ENCODE results near the gene HSDL1. TPM values are rescaled to one million over a fixed set of nuclear protein-coding genes. Genes with fewer than 3 reads are reported as not detected.

Gene HSDL1
- total RNA-seq, 1 experiment from 2014 or later = 19.3 TPM

DNA sequence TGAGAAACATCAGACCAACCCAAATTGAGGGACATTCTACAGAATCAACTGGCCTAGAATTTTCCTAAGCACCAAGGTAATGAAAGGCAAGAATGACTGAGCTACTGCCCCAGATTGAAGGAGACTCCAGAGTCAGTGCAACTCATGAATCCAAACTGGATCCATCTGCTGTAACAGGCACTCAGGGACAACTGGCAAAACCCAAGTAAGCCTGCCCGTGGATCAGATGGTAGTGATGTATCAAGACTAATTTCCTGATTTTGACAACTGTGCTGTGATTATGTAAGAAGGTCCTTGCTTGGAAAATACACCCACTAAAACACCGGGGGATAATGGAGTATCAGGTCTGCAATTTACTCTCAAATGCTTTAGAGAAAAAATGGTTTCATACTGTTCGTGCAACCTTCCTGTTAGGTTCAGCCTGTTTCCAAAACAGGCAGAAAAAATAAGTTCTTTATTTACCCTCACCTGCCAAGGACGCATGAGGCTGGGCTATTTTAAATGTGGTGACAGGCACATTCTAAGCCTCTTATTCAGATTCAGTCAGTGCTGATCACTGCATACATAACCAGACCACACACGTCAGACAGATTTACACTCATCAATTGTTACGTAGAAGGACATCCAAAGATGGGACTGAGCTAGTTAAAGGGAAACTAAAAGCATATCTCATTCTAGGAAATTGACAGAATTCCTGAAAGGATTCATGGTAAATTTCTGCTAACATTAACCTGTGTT lies 35.2 kb downstream of the HSDL1 start:
- DNase-seq (ENCODE audit: low read depth) = no peak

DNA sequence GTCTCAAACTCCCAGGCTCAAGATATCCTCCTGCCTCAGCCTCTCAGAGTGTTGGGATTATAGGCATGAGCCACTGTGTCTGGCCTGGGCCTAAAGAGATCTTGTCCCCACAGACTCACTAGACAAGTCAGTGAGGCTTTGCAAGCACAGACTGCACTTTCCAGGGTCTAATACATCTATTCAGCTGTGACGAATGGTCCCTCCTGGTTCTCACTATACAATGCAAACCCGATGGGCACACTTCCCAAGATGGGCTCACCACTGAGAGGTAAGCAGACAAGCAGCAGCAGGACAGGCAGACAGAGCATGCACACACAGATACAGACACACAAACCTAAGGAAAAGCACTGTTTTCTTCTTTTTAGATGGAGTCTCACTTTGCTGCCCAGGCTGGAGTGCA lies 37.1 kb downstream of the HSDL1 start:
- DNase-seq (ENCODE audit: low read depth) = no peak

DNA sequence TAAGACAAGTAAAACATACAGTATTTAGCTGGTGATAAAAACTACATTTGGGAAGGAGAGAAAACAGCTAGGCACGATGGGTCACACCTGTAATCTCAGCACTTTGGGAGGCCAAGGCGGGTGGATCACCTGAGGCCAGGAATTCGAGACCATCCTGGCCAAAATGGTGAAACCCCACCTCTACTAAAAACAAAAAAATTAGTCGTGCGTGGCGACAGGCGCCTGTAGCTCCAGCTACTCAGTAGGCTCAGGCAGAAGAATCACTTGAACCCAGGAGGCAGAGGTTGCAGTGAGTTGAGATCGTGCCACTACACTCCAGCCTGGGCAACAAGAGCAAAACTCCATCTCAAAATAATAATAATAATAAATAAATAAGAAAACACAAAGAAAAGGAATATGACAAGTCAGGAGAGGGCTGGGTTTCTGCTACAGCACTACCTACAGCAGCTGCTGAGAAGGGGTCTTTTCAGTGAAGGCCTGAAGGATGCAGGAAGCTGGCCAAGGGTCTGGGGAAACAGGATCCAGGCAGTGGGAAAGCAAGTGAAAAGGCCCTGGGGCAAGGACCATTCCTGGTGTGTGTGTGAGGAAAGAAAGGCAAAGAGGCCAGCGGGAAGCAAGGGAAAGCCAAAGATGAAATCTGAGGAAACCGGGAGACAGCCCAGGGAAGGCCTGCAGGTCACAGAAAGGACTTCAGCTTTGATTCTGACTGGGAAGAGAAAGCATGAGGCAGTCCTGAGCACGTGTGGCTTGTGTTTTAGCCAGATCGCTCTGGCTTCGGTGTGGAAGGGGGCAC lies 38.8 kb downstream of the HSDL1 start:
- DNase-seq (ENCODE audit: low read depth) = no peak

DNA sequence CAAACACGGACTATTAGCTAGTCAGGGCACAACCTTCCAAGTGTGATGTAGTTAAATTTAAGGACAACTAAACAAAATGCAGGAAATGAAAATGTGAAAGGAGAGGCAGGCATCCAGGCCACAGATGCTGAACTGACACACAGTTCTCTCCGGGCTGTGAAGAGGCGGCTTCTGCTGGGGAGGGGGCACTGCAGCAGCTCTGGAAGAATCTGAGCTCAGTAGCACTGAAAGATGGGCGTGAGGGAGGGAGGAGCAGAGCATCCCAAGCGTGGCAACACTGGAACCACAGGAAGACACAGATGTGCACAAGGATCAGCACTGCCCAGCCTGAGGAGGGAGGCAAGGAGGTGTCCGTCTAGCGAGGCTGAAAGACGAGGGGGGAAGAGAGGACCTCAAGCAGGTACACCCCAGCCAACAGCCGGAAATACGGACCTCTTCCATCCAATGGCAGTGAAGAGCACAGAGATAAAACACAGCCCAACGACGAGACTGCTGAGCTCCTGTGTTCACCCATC lies 39.6 kb downstream of the HSDL1 start:
- no peak for DNase-seq (ENCODE audit: low read depth)

DNA sequence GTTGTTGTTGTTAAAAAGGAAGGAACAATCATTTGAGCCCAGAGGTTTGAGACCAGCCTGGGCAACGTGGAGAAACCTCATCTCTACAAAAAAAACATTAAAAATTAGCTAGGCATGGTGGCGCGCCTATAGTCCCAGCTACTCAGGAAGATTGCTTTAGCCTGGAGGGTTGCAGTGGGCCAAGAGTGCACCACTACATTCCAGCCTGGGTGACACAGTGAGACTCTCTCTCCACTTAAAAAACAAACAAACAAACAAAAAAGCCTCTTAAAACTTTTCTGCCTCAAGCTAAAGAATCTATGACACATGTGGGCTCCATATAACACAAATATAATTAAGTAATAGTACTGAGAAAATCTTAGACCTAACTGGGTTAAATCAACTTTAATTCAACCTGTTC lies 40.7 kb downstream of the HSDL1 start:
- no peak for DNase-seq (ENCODE audit: low read depth)

DNA sequence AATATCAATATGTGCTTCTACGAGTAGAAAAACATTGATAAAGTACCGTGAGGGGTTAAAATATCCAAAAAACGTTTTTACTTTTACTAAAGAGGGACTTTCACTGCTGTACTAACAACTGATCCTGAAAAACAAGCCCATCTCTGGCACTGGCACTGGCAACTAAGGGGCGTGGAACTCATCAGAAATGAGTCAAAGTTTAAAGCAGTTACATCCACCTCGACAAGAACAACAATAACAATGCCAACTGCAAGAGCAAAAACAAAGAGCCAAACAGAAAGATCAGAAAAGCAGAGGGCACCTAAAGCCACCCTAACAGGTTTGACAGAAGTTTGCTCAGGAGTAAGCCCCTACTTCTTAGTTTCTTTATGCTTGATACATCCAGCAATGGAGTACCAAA lies 41.3 kb downstream of the HSDL1 start:
- no peak for DNase-seq (ENCODE audit: low read depth)

DNA sequence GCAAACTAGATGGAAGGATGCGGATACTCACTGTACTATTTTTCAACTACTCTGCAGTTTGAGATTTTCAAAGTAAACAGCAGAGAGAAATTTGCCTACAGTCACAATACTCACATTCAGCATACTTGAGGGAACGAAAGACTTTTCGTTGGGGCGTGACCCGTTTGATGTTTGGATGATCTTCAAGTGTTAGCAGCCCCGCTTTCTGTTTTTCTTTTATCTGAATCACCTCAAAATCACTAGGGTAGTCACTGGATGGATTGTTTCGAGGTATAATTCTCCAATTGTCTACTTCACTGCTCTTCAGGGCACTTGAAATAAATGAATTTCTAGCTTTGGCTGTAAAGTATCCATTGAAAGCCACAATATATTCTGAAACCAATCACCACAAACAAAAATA lies 46.0 kb downstream of the HSDL1 start:
- no peak for DNase-seq (ENCODE audit: low read depth)

DNA sequence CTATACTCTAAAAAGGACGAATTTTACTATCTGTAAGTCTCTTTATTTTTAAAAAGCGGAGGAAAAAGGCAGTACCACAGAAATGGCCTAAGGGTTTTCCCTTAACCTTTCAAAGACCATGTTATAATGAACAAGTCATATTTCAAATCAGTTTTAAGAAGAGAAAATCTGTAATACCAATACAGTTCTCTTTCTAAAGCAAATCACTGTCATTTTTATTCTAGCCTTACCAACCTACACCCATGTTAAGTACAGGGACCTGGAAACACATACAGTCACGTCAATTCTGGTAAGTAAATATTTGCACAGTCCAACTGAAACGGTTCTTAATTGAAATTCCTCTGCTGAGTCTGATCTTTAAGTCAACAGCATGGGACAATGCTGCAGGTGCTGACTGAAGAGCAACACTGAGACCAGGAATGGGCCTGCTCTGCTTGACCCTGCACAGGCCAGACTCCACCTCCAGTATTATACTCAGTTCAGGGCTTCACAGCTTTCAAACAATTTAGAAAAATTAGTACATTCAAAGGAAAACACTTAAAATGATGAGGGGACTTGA lies 48.5 kb downstream of the HSDL1 start:
- no peak for DNase-seq (ENCODE audit: low read depth)

DNA sequence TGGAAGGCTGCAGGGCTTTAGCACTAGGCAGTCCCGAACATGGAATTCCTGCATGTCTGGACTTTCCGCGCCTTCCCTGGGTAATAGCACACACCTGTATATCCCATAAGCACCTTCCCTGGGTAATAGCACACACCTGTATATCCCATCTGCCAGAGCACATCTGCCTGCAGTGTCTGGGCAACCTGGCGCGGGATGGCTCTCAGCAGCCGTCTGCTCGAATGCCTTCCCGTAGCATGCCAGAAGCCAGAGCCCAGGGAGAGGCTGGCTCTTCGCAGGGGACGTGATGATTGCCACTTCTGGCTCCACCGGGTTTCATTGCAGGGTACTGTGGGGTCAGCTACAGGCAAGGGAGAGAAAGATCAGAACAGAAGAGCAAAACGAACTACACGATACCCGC lies 49.5 kb downstream of the HSDL1 start:
- DNase-seq (ENCODE audit: low read depth) = no peak

DNA sequence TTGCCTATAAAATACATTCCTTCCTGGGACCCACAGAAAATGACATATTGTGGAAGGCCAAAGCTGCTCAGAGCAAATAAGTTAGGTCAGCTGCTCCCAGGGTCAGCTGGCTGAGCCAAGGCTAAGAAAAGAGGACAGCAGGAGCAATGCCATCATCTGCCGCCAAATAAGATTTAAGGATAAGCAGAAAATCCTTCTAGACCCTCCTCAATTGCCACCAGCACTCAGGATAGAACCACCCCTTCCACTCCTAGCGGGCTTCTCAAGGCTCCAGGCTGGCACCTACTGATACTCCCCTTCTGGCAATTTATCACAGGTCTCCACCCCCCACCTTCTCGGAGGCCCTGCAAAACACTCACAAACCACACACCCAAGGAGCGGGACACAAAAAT lies 51.1 kb downstream of the HSDL1 start:
- no peak for DNase-seq (ENCODE audit: low read depth)

DNA sequence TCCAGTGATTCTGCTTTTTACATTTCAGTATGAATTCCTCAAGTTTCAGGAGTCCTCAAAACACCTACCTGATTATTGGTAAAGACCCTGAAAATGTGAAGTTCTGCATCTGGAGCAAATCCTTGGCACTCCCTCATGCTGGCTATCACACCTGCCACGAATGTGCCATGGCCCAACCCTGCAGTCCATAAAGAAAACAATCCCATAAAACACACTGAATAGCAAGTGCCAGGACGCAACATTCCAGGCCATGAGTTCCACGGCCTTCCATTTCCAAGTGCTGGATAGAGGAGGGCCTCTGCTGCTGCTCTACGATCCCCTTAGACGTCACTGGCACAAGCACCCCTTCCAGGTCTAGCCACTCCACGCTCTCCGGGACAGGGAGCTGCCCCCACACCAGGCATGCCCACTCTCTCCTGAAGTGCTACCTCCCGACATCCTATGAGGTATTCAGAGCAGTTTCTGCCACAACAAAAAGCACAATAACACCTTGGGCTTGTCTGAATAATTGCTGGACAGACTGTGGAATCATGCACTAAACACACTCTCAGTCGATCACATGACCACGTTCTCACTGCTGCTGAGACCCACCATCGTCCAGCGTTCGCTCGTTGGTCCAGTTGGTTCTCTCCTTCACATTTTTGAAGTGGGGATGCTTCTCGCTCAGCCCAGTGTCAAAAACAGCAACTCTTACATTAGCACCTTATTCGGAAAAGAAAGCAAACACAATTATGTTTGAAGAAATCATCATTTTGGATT lies 51.7 kb downstream of the HSDL1 start:
- no peak for DNase-seq (ENCODE audit: low read depth)

DNA sequence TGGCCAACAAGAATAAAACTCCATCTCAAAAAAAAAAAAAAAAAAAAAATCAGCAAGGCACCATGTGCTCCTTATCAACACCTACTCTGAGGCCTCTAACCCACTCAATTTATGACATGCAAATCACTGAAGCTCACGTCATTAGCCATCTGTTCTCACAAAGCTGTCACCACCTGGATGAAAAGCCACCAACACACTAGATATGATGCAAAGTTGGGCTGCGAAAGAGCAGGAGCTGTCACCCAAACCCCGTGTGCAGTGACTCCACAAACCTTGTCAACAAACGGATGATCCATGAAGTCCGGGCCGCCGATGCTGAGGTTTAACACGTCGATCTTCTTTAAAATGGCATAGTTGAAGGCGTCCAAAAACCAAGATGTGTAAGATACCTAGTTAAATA lies 53.5 kb downstream of the HSDL1 start:
- no peak for DNase-seq (ENCODE audit: low read depth)

DNA sequence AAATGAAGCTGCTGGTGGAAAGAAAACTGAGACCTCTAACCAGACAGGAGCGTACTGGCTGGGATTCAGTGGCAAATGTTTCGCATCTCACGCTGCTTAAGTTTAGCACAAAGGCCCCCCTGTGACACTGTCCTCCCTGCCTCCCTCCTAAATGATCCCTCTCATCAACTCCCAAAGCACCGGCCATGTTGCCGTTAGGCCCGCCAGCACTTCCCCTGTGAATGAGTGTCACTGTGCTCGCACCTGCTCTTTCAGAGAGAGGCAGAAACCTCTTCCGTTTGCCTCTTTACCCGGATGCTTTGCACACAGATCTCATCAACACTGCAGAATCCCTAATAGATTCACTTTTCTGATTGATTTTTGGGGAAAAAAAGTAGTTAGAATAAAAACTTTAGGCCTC lies 54.8 kb downstream of the HSDL1 start:
- DNase-seq (ENCODE audit: low read depth) = no peak

DNA sequence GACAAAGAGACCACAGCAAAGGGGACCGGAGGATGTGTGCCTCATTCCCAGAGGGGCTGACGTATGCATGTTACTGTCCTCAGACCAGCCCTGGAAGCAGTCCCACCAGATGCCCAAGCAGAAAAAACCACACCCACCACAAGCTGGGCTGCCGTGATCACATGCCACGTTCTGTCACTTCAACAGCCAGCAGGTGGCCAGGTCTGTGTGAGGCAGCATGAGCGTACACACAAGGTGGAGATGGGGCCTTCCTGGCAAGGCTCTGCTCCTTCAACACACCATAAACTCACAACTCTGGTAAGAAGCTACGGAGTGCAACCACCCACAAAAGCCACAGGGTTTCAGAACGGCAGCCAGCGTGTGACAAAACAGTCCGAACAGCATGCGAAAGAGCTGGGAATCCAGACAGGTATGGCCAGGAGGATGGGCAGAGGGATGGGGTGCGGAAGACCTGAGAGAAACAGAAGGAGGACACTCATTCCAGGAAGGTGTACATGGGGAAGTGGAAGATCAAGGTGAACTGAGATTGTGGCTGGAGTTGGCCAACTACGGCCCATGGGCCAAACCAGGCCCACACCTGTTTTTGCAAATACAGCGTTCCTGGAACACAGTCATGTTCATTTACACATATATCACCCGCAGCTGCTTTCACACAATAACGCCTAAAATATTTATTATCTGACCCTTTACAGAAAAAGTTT lies 56.1 kb downstream of the HSDL1 start:
- no peak for DNase-seq (ENCODE audit: low read depth)

DNA sequence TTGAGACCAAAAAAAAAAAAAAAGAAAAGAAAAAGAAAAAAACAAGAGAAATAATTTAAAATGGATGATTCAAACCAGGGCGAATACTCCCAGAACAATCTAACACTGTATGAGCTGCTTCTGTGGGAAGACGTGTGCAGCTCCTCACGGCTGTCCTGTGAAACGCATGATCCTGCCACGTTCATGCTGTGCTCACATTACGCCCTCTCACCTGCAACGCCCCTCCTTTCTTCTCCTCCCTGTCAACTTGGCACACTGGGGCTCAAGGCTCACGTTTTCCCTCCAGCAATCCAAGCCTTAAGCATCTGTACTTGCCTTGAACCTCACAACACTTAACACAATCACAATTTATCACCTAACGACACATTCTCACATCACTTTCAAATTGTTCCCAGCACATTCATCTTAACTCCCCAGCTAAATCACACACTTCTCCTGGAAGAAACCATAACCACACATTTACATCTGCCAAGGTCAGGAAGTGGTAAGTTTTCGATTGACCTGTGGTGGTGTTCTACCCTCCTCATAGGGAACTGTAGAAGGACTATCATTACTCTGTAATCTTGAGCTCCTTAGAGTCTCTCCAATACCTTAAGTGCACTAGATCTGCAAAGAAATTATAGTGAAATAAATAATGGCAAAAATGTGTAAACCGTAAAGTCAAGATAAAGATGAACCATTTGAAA lies 57.4 kb downstream of the HSDL1 start:
- no peak for DNase-seq (ENCODE audit: low read depth)

DNA sequence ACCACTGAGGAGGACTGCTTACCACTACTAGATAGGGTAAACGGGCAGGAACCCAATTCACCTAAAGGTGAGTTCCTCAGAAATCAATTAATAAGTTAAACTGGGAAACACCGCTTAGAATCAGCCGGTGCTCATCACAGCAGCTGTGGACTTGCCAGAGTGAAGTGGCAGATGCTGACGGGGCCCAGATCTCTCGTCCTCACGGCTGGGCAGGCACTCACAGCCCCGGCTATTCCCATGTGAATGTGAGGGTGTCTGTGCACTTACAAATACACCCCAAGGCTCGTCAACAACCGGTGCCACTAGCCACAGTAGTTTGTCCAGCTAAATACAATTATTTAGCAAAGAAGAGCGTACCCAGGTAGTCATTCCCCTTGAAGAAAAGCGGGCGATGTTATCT lies 58.0 kb downstream of the HSDL1 start:
- DNase-seq (ENCODE audit: low read depth) = no peak

DNA sequence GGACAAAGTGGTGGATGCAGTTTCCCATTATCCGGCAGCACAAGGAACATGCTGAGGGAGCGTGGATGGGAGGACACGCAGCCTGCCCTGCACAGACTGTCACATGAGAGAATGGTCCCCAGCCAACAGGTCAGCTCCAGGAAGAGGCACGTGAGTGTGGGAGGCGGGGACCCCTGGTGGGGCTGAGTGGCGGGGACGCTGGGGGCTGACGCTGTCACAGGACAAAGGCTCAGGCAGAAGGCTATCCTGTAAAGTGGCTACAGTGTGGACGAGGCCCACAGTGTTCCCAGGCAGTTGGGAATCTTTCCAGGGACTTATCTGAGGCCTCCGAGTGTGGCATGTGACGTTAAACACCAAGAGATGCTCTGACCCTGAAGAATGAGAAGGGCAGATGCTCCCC lies 58.6 kb downstream of the HSDL1 start:
- DNase-seq (ENCODE audit: low read depth) = no peak

DNA sequence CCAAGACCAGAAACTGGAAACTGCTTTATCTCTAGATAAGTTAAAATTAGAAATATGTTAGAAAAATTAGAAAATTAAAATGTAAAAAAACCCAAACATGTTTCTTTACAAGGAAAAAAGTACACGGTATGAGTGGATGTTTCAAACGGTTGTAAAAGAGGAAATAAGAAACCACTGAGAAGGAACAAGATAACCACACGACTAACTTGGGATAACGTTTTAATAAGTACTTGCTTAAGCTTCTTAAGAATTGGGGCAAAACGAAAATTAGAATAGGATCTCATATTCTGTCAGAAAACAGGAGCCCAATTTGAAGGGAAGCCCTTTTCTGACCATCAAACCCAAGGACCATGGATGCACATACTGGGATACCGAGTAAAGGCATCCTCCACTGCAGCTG lies 59.2 kb downstream of the HSDL1 start:
- DNase-seq (ENCODE audit: low read depth) = no peak

DNA sequence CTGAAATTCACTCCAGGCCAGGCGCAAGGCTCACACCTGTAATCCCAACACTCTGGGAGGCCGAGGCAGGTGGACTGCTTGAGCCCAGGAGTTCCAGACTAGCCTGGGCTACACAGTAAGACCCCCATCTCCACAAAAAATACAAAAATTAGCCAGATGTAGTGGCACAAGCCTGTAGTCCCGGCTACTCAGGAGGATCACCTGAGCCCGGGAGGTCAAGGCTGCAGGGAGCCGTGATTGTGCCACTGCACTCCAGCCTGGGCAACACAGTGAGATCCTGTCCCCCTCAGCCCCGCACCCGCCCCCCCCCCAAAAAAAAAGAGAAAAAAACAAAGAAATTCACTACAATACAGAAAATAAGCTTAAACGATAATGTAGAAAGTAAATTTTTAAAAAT lies 59.7 kb downstream of the HSDL1 start:
- no peak for DNase-seq (ENCODE audit: low read depth)

DNA sequence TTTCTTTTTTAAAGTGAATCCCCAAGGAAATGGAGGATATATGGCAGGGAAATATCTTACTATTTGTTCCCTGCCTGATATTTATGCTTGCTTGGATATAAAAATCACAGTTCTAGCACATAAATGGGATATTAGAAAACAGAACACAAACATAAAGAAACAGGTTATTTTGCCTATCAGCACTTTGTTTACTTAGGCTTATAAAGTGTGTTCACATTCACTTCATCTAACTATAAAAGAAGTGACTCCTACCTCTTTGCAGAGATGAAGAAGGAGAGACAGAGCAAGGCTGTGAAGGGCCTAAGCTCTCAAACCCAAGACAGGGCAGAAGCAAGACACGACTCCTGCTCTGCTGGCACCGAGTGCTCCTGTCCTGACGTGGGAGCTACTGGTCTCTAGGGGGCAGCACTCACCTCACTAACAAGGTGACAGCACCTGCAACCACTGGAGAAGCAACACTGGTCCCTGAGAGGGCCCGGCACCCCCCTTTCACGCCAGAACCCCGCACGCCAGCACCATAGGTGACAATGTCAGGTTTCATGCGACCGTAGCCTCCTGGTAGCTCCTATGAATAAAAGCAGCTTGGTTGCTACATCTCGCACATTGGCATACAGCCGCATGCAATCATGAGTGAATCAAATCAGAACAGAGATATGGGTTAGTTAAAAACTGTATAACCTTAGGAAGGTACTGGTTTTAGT lies 60.3 kb downstream of the HSDL1 start:
- peak; percentile 44 for DNase-seq (ENCODE audit: low read depth)

All from HT1080 (cell line).